Heart right ventricle (tissue), 16 donors: ENCODE results near the gene ZNF750. TPM values are rescaled to one million over a fixed set of nuclear protein-coding genes. Genes with fewer than 3 reads are reported as not detected.

Experiments
- ATAC-seq, 8 donors: fragments of 200-7000 bp; cut with Tn5 transposase; one replicate each; pipeline ENCODE4 v1.9.1; 2020; ENCODE audit warnings: mild to moderate bottlenecking in 8 of 8, moderate library complexity in 8 of 8, moderate number of reproducible peaks in 1 of 8
- DNase-seq, 2 donors: peaks; one replicate each; pipeline ENCODE4 v3.0.0-alpha.2; 2020
- H3K27ac ChIP-seq, 10 donors: fragments of 200-600 bp; sonication (generic) in 2 of 10; one replicate each; pipeline versions ENCODE4 v1.5.0 to v1.8.0; 2020 to 2022; ENCODE audit warnings: mild to moderate bottlenecking in 3 of 10
- H3K27me3 ChIP-seq, 7 donors: fragments of 200-600 bp; one replicate each; pipeline ENCODE4 v1.8.0; 2021 to 2022; ENCODE audit warnings: mild to moderate bottlenecking in 2 of 7
- H3K36me3 ChIP-seq, 9 donors: fragments of 200-600 bp; sonication (generic) in 1 of 9; one replicate each; pipeline versions ENCODE4 v1.5.0 to v1.8.0; 2020 to 2022; ENCODE audit warnings: mild to moderate bottlenecking in 2 of 9
- H3K4me1 ChIP-seq, 9 donors: fragments of 200-600 bp; sonication (generic) in 1 of 9; one replicate each; pipeline versions ENCODE4 v1.5.0 to v1.8.0; 2020 to 2022; ENCODE audit warnings: mild to moderate bottlenecking in 4 of 9
- H3K4me3 ChIP-seq, 10 donors: fragments of 200-600 bp; sonication (generic) in 2 of 10; one replicate each; pipeline versions ENCODE4 v1.5.0 to v1.8.0; 2020 to 2022; ENCODE audit warnings: mild to moderate bottlenecking in 7 of 10, moderate library complexity in 2 of 10
- H3K9me3 ChIP-seq, 11 donors: fragments of 200-600 bp in 10 of 11; sonication (generic) in 2 of 11; one replicate each; pipeline versions ENCODE4 v1.5.0 to v1.8.0; 2013 to 2022; ENCODE audit warnings: mild to moderate bottlenecking in 2 of 11, control low read depth in 1 of 11, moderate library complexity in 1 of 11
- CTCF ChIP-seq, 9 donors: fragments of 200-600 bp; sonication (generic) in 2 of 9; IDR thresholded peaks; one replicate each; pipeline versions ENCODE4 v1.5.0 to v1.8.0; 2021 to 2022; ENCODE audit warnings: antibody characterized with exemption in 9 of 9, mild to moderate bottlenecking in 5 of 9, moderate library complexity in 1 of 9
- WGBS, 2 donors: extraction: QIAGEN DNeasy Blood & Tissue Kit; methylation state at CpG; one replicate each; pipeline ENCODE4 v1.1.7; 2013; ENCODE audit warnings: inconsistent platforms in 1 of 2; 5-methylcytosine and 5-hydroxymethylcytosine counted together
- intact Hi-C, 10 donors: fragments of 100-400 bp; cut with DNase I; formaldehyde crosslinking; loops; one replicate each; pipeline versions ENCODE4 v1.11.1 to v1.14.2; 2022
- polyA plus RNA-seq, 2 donors: library from polyadenylated mRNA; stranded (reverse); fragments of 200-250 nt; gene quantifications; one replicate each; pipeline ENCODE4 v1.2.3, GENCODE V29; 2013
- total RNA-seq, 10 donors: library from RNA; stranded (reverse); fragmentation: NEBNext Ultra II Directional in 3 of 10; extraction: Animal tissue kit (Norgen Biotek cat#: 25700) in 3 of 10; gene quantifications; one replicate each; pipeline versions ENCODE4 v1.2.1 to v1.2.4, GENCODE V29; 2021 to 2023
- donor health status: Arrhythmogenic right ventricular cardiomyopathy.
- donor health status: ischemic (EF 13 %, LVEDD 7.1; RV severe dilation, severe dysfunction).
- donor health status: healthy with polysubstance abuse.
- donor health status: DM: no; HTN: yes; CAD: no.
- donor health status: DM: no; HTN: no; CAD: no.
- donor health status: ischemic (EF 25% LVEDD 6.9; RV normal size, moderate dysfunction).
- donor health status: ischemic (EF 25% LVEDD 5.7; RV mildly dilated, moderate dysfunction).
- donor health status: healthy.
- donor health status: DM: yes; HTN: yes; CAD: no.
- donor health status: Ischemic cardiomyopathy.
- donor health status: ischemic (EF 35%, LVEDD 5.7; RV mildly dilated, moderate dysfunction).
- donor health status: nonischemic (EF 11% LVEDD 7.7; RV severe dilation, severe dysfunction).
- donor health status: DM: yes; HTN: yes; CAD: no.
- donor health status: PGD.
- donor health status: ischemic (EF 29% LVEDD 5.4; RV normal size, mild dysfunction).
- donor health status: nonischemic (EF 23%, LVEDD 6.1; RV moderate dilation, normal function).

ZNF750 gene
- total and polyA plus RNA-seq, 12 donors: 0.11 to 0.20 (median 0.15) TPM; not detected in 7

- H3K27ac ChIP-seq: peak overlapping the region in 9 of 10 donors; percentile 53 to 84 (median 65)
- intact Hi-C loops: loop anchor here in 9 of 10 donors (2.0 to 10.0 kb wide), 11 partner anchors 63 to 273 kb away; partner anchors contain the start of gene ZNF750 (in 1 of the 9)
- peaks cover 0 to 31% (median 10%) of the 10 kb centered on the region in 9 donors for H3K36me3 ChIP-seq
- peaks cover 0 to 14% (median 6%) of the 10 kb centered on the region in 9 donors for H3K4me1 ChIP-seq
- DNase-seq (peak; percentile 79 to 85), ATAC-seq (peak; percentile 94 to 98 (median 96))
- TF ChIP-seq CTCF (IDR thresholded peaks at IDR 0.05): peak; percentile 86 to 99 (median 97)
- H3K27me3 ChIP-seq: no peaks in the 10 kb centered on the region
- WGBS, 2 donors: 18 to 31% methylated on average over 8 of the region's 8 CpGs
- peak overlapping the region in 6 of 10 donors; percentile 6 to 28 (median 26) for H3K4me3 ChIP-seq
- no peaks in the 10 kb centered on the region for H3K9me3 ChIP-seq
These were observed 57.9 kb downstream of the ZNF750 start for GRCh38 chr17:82781894-82782274.

DNA sequence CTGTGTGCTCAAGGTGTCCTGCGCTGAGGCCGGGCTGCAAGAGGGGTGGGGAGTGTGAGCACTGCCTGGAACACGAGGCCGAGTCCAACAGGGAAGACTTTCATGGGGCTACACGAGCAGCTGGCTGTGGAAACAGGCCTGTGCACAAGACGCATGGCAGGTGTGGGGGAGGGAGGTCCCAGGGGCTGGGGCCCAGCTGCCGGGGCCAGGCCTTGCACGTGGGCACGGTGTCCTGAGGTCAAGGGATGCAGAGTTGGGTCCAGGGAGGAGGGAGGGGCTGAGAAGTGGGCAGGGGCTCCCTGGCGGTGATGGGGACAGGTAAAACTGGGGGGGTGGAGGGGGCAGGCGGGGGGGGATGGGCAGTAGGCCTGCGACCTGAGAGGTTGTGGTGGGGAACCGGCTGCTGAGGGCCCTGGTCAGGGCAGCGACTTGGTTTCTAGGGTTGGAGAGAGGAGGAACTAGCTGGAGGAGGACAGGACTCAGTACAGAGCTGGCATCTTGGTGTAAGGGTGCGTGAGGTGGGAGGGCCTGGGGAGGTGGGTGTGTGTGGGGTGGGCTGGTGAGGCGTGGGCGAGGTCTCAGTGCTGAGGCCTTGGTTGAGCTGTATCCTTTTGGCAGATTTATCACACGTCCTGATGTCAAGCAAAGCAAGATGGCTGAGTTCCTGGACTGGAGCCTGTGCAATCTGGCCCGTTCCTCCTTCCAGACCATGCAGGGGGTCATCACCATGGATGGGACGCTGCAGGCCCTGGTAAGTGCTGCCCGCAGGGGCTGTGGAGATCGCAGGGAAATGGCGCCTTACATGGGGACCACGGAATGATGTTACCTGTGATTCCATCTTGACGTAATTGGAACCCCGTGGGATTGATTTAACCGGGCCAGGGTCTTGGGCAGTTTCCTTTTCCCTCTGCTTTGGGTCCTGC lies 58.6 kb downstream of the ZNF750 start:
- no peaks in the 10 kb centered on the region for H3K27me3 ChIP-seq
- ATAC-seq (peak in 4 of 8 donors; percentile 5 to 55 (median 15)), DNase-seq (no peak)
- no peaks in the 10 kb centered on the region for H3K9me3 ChIP-seq
- H3K4me1 ChIP-seq: peaks cover 0 to 13% (median 6%) of the 10 kb centered on the region in 9 donors
- TF ChIP-seq CTCF (IDR thresholded peaks at IDR 0.05): no peak
- no peak overlapping the region for H3K4me3 ChIP-seq
- H3K27ac ChIP-seq: no peak overlapping the region
- WGBS, 2 donors: 82 to 83% methylated on average over 27 of the region's 27 CpGs
- intact Hi-C loops: loop anchor here in 8 of 10 donors (2.0 to 10.0 kb wide), 8 partner anchors 64 to 274 kb away; partner anchors contain the start of gene ZNF750 (in 1 of the 8)
- peaks cover 0 to 37% (median 10%) of the 10 kb centered on the region in 9 donors for H3K36me3 ChIP-seq

GRCh38 chr17:82780195-82780594 lies 59.6 kb downstream of the ZNF750 start:
- intact Hi-C loops: loop anchor here in 8 of 10 donors (2.0 to 10.0 kb wide), 8 partner anchors 65 to 275 kb away; partner anchors contain the start of gene ZNF750 (in 1 of the 8)
- no peaks in the 10 kb centered on the region for H3K9me3 ChIP-seq
- no peak for ATAC-seq

More at GRCh38 chr17:82780195-82780594, 59.6 kb downstream of the ZNF750 start:
- DNase-seq: no peak
- no peak overlapping the region for H3K4me3 ChIP-seq
- no peaks in the 10 kb centered on the region for H3K27me3 ChIP-seq
- H3K4me1 ChIP-seq: peaks cover 0 to 19% (median 6%) of the 10 kb centered on the region in 9 donors
- H3K27ac ChIP-seq: no peak overlapping the region
- no peak for TF ChIP-seq CTCF (IDR thresholded peaks at IDR 0.05)
- peaks cover 0 to 41% (median 10%) of the 10 kb centered on the region in 9 donors for H3K36me3 ChIP-seq
- 70 to 77% methylated on average over 12 of the region's 12 CpGs for WGBS, 2 donors
